Ovary (tissue), 9 donors: ENCODE data around the gene ATG2B. TPM values are rescaled to one million over a fixed set of nuclear protein-coding genes. Genes with fewer than 3 reads are reported as not detected.
A peak's percentile ranks its signal among the peaks of the same experiment; 100 is the strongest.

Experiments used
- DNase-seq, 5 donors: peaks; one replicate each; pipeline ENCODE4 v3.0.0-alpha.2; 2019 to 2020
- H3K27ac ChIP-seq, 2 donors: fragments of 200-600 bp; one replicate each; pipeline versions ENCODE4 v1.5.1 to v1.8.0; 2019 to 2022
- H3K27me3 ChIP-seq: fragments of 200-600 bp; one replicate; pipeline ENCODE4 v1.8.0; 2022
- H3K36me3 ChIP-seq: fragments of 200-600 bp; sonication (generic); one replicate; pipeline ENCODE4 v1.5.1; 2019
- H3K4me1 ChIP-seq: one replicate; pipeline ENCODE4 v1.8.1; 2013; ENCODE audit warnings: mild to moderate bottlenecking, moderate library complexity; ENCODE audit not compliant: insufficient read depth
- H3K4me3 ChIP-seq: fragments of 200-600 bp; sonication (generic); one replicate; pipeline ENCODE4 v1.5.1; 2017
- H3K9me3 ChIP-seq, 2 donors: fragments of 200-600 bp in 1 of 2; sonication (generic) in 1 of 2; one replicate each; pipeline versions ENCODE4 v1.5.1 to v1.8.1; 2013 to 2019; ENCODE audit warnings: mild to moderate bottlenecking in 1 of 2, moderate library complexity in 1 of 2
- CTCF ChIP-seq, 3 donors: fragments of 450-650 bp in 2 of 3; fragments of 200-600 bp in 1 of 3; IDR thresholded peaks; one replicate each; pipeline versions ENCODE4 v1.5.1 to v1.8.0; 2016 to 2022; ENCODE audit warnings: antibody characterized with exemption in 3 of 3, mild to moderate bottlenecking in 1 of 3
- EP300 ChIP-seq: sonication (generic); formaldehyde crosslinking; IDR thresholded peaks from one replicate; pipeline ENCODE4 v1.6.1; 2017; ENCODE audit warnings: antibody characterized with exemption
- POLR2A ChIP-seq: fragments of 450-650 bp; IDR thresholded peaks from one replicate; pipeline ENCODE4 v1.6.1; 2017; ENCODE audit warnings: antibody characterized with exemption, mild to moderate bottlenecking, moderate library complexity
- WGBS, 3 donors: extraction: QIAGEN DNeasy Blood & Tissue Kit in 1 of 3; methylation state at CpG; one replicate each; pipeline versions ENCODE4 v1.1.5 to v1.1.7; 2013 to 2017; 5-methylcytosine and 5-hydroxymethylcytosine counted together
- intact Hi-C, 4 donors: fragments of 100-400 bp; cut with DNase I; formaldehyde crosslinking; loops; one replicate each; pipeline versions ENCODE4 v1.11.0 to v1.15.1; 2022 to 2023
- polyA plus RNA-seq, 2 donors: library from polyadenylated mRNA; stranded (reverse); fragments of 200-250 nt in 1 of 2; fragments of 350-450 nt in 1 of 2; fragmentation: Illumina TruSeq in 1 of 2; extraction: RNeasy Lipid Tissue Mini Kit (QIAGEN cat#74804) in 1 of 2; gene quantifications; one replicate each; pipeline ENCODE4 v1.2.3, GENCODE V29; 2013 to 2014
- total RNA-seq, 7 donors: library from RNA; depleted of rRNA in 2 of 7; stranded (reverse); fragments of >200 nt in 2 of 7; fragmentation: NEBNext Ultra II Directional in 3 of 7; extraction: Animal tissue kit (Norgen Biotek cat#: 25700) in 3 of 7; gene quantifications; one replicate each; pipeline versions ENCODE4 v1.1.0 to v1.2.4, GENCODE V29; 2016 to 2023
- donor health status: DM: no; HTN: no; CAD: no; lungs with moderate emphysema.
- donor health status: DM: no; HTN: no; CAD: no.
- donor health status: Bipolar disorder and iron deficiency.
- donor health status: DM: yes; HTN: yes; CAD: no.
- donor health status: DM: no; HTN: no; CAD: no.
- donor health status: DM: yes; HTN: yes; CAD: no.

The ATG2B gene
- total and polyA plus RNA-seq, 9 donors: 5.3 to 33.1 (median 22.6) TPM

DNA sequence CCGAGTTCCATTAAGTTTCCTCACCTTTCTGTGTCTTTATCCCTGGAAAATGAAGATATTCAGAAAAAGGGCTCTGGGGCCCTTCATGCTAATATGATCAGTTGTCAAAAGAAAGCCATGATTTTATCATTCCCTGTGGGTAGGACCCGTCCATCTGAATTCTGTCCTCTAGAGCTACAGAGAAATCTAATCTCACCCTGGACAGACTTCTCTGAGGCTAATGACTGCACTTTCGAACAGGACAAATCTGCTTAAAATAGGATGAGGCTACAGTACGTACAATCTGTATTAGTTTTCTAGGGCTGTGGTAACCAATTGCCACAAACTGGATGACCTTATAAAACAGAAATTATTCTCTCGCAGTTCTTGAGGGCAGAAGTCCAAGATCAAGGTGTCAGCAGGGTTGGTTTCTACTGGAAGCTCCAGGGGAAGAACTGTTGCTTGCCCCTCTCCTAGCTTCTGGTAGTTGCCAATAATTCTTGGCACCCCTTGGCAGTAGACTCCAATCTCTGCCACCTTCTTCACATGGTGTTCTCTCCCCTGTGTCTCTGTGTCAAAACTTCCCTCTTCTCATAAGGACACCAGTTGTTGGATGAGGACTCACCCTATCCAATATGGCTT, 30.0 kb upstream of the ATG2B start:
- peaks cover 5% of the 10 kb centered on the region for H3K4me1 ChIP-seq
- no peak for DNase-seq
- no peaks in the 10 kb centered on the region for H3K27me3 ChIP-seq
- intact Hi-C loops: no loop called here
- no peaks in the 10 kb centered on the region for H3K9me3 ChIP-seq
- H3K4me3 ChIP-seq: no peak overlapping the region
- no peak for TF ChIP-seq POLR2A
- WGBS, 3 donors: 78 to 92% (median 91%) methylated on average over 5 of the region's 5 CpGs
- no peaks in the 10 kb centered on the region for H3K36me3 ChIP-seq
- no peak overlapping the region for H3K27ac ChIP-seq

GRCh38 chr14:96391293-96392118, 28.4 kb upstream of the ATG2B start:
- WGBS, 3 donors: 0 to 1% (median 1%) methylated on average over 37 to 79 of the region's 79 CpGs

DNA sequence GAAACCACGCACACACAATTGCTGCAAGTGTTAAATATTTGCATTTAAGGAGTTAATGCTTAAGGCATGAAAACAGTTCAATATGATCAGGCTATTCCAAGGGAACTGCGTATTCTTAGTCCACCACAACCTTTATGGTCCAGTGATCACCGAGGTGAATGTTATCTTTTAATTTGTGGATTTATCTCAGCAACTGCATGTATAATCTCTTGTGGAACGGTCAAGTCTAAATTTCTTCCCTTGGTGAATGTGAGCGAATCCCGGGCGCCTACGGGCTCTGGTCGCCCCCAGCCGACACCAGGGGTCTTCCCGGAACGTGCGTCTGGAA, 27.8 kb upstream of the ATG2B start:
- no peak for DNase-seq
- 2 to 6% (median 3%) methylated on average over 13 of the region's 13 CpGs for WGBS, 3 donors
- Histone ChIP-seq H3K4me1 (peaks cover 5% of the 10 kb centered on the region), H3K36me3 (no peaks in the 10 kb centered on the region), H3K27me3 (no peaks in the 10 kb centered on the region), H3K9me3 (no peaks in the 10 kb centered on the region), H3K27ac (no peak overlapping the region), H3K4me3 (peak overlapping the region; percentile 54)
- intact Hi-C loops: no loop called here
- no peak for TF ChIP-seq EP300
- TF ChIP-seq POLR2A: no peak
- TF ChIP-seq CTCF (IDR thresholded peaks at IDR 0.05): no peak

More at GRCh38 chr14:96391293-96392118, 28.4 kb upstream of the ATG2B start:
- Histone ChIP-seq H3K4me3 (peak overlapping the region; percentile 54), H3K27me3 (no peaks in the 10 kb centered on the region), H3K9me3 (no peaks in the 10 kb centered on the region), H3K27ac (no peak overlapping the region), H3K4me1 (peaks cover 5% of the 10 kb centered on the region), H3K36me3 (no peaks in the 10 kb centered on the region)
- TF ChIP-seq POLR2A: no peak
- TF ChIP-seq EP300: no peak
- no peak for TF ChIP-seq CTCF (IDR thresholded peaks at IDR 0.05)
- DNase-seq: peak; percentile 90 to 96 (median 95)
- intact Hi-C loops: no loop called here

GRCh38 chr14:96385385-96385784, 22.2 kb upstream of the ATG2B start:
- TF ChIP-seq POLR2A (no peak), CTCF (IDR thresholded peaks at IDR 0.05) (no peak), EP300 (no peak)
- H3K4me1 ChIP-seq: no peaks in the 10 kb centered on the region
- no peaks in the 10 kb centered on the region for H3K9me3 ChIP-seq
- H3K27me3 ChIP-seq: no peaks in the 10 kb centered on the region
- WGBS, 3 donors: 92 to 97% (median 94%) methylated on average over 3 of the region's 3 CpGs
- intact Hi-C loops: no loop called here
- no peak for DNase-seq
- H3K4me3 ChIP-seq: no peak overlapping the region
- H3K36me3 ChIP-seq: no peaks in the 10 kb centered on the region
- no peak overlapping the region for H3K27ac ChIP-seq

GRCh38 chr14:96384740-96385139, 21.6 kb upstream of the ATG2B start:
- no peaks in the 10 kb centered on the region for H3K9me3 ChIP-seq
- H3K4me3 ChIP-seq: no peak overlapping the region
- WGBS, 3 donors: 51 to 95% (median 91%) methylated on average over 1 of the region's 1 CpG
- H3K36me3 ChIP-seq: no peaks in the 10 kb centered on the region
- DNase-seq: no peak
- H3K27me3 ChIP-seq: no peaks in the 10 kb centered on the region
- no peak for TF ChIP-seq CTCF (IDR thresholded peaks at IDR 0.05)
- no peak overlapping the region for H3K27ac ChIP-seq
- intact Hi-C loops: no loop called here
- no peaks in the 10 kb centered on the region for H3K4me1 ChIP-seq
